Spinal cord (tissue), 10 donors: ENCODE results near the gene SLC25A20. TPM values are rescaled to one million over a fixed set of nuclear protein-coding genes. Genes with fewer than 3 reads are reported as not detected.
A peak's percentile ranks its signal among the peaks of the same experiment; 100 is the strongest.
"Not testable (repeated sequence)": the region's sequence is repeated elsewhere in the genome, so short reads cannot be mapped to it uniquely, and the experiment has no call there.

ENCODE experiments used
- DNase-seq, 6 donors: peaks; one replicate each; pipeline versions ENCODE4 v3.0.0 to v3.0.0-alpha.2; 2013 to 2015; ENCODE audit warnings: low spot score in 6 of 6, low read depth in 4 of 6
- H3K27ac ChIP-seq: one replicate; pipeline ENCODE4 v1.5.1; 2013; ENCODE audit warnings: low read depth, low read length, control low read depth
- H3K27me3 ChIP-seq: one replicate; pipeline ENCODE4 v1.6.1; 2013; ENCODE audit warnings: low read length; ENCODE audit not compliant: control insufficient read depth, insufficient read depth
- H3K36me3 ChIP-seq: one replicate; pipeline ENCODE4 v1.6.1; 2013; ENCODE audit warnings: low read length; ENCODE audit not compliant: control insufficient read depth, insufficient read depth
- H3K4me1 ChIP-seq: one replicate; pipeline ENCODE4 v1.6.1; 2013; ENCODE audit warnings: low read length; ENCODE audit not compliant: control insufficient read depth, insufficient read depth
- H3K4me3 ChIP-seq: one replicate; pipeline ENCODE4 v1.5.1; 2013; ENCODE audit warnings: low read depth, low read length, control low read depth
- H3K9me3 ChIP-seq: one replicate; pipeline ENCODE4 v1.6.1; 2013; ENCODE audit warnings: low read length; ENCODE audit not compliant: control insufficient read depth, insufficient read depth
- WGBS: methylation state at CpG from one replicate; pipeline ENCODE4 v1.1.5; 2013; ENCODE audit warnings: missing lambda C conversion rate; ENCODE audit not compliant: insufficient coverage; 5-methylcytosine and 5-hydroxymethylcytosine counted together
- polyA plus RNA-seq, 2 donors: library from polyadenylated mRNA; unstranded; fragments of 120-200 nt; gene quantifications; one replicate each; pipeline ENCODE4 v1.2.1, GENCODE V29; 2013; ENCODE audit not compliant: insufficient read length in 2 of 2
- total RNA-seq, 2 donors: library from RNA; depleted of rRNA in 1 of 2; stranded (reverse); fragments of 120-200 nt in 1 of 2; fragments of >200 nt in 1 of 2; gene quantifications; one replicate each; pipeline versions ENCODE4 v1.2.3 to v1.2.4, GENCODE V29; 2013 to 2014
- donor health status: healthy.

SLC25A20 gene
- total and polyA plus RNA-seq, 4 donors: 21.1 to 23.6 (median 21.4) TPM

GRCh38 chr3:48907026-48907425 lies 8.3 kb upstream of the SLC25A20 start:
- WGBS: 95% methylated on average over 10 of the region's 13 CpGs

GRCh38 chr3:48899273-48899672 lies 591 bp upstream of the SLC25A20 start:
- 90% methylated on average over 3 of the region's 4 CpGs for WGBS
- Histone ChIP-seq H3K36me3 (no peaks in the 10 kb centered on the region), H3K4me3 (peak overlapping the region; percentile 79), H3K9me3 (no peaks in the 10 kb centered on the region), H3K4me1 (peaks cover 18% of the 10 kb centered on the region), H3K27me3 (no peaks in the 10 kb centered on the region), H3K27ac (no peak overlapping the region)
- DNase-seq: no peak

More at GRCh38 chr3:48907026-48907425, 8.3 kb upstream of the SLC25A20 start:
- not testable (repeated sequence) for DNase-seq, H3K27ac ChIP-seq, H3K9me3 ChIP-seq, H3K36me3 ChIP-seq, H3K4me1 ChIP-seq, H3K27me3 ChIP-seq, H3K4me3 ChIP-seq

- Histone ChIP-seq H3K27ac (peak overlapping the region; percentile 67), H3K4me1 (peaks cover 18% of the 10 kb centered on the region), H3K4me3 (peak overlapping the region; percentile 79), H3K27me3 (no peaks in the 10 kb centered on the region), H3K36me3 (no peaks in the 10 kb centered on the region), H3K9me3 (no peaks in the 10 kb centered on the region)
- WGBS: 60% methylated on average over 11 of the region's 17 CpGs
- DNase-seq: no peak
Observed at GRCh38 chr3:48897460-48898376, 964 bp downstream of the SLC25A20 start.

- no peak overlapping the region for H3K27ac ChIP-seq
- WGBS: 92% methylated on average over 2 of the region's 2 CpGs
- H3K4me3 ChIP-seq: no peak overlapping the region
- DNase-seq: peak in 1 of 6 donors; percentile 27
- H3K4me1 ChIP-seq: peaks cover 18% of the 10 kb centered on the region
- H3K27me3 ChIP-seq: no peaks in the 10 kb centered on the region
- no peaks in the 10 kb centered on the region for H3K36me3 ChIP-seq
- H3K9me3 ChIP-seq: no peaks in the 10 kb centered on the region
Observed at GRCh38 chr3:48896936-48897335, 1.7 kb downstream of the SLC25A20 start.

- Histone ChIP-seq H3K4me1 (peaks cover 18% of the 10 kb centered on the region), H3K27ac (no peak overlapping the region), H3K36me3 (peaks cover 5% of the 10 kb centered on the region), H3K27me3 (no peaks in the 10 kb centered on the region), H3K4me3 (no peak overlapping the region), H3K9me3 (no peaks in the 10 kb centered on the region)
- 94% methylated on average over 6 of the region's 6 CpGs for WGBS
- no peak for DNase-seq
Observed at GRCh38 chr3:48894516-48894915, 4.2 kb downstream of the SLC25A20 start.

- H3K27ac ChIP-seq: no peak overlapping the region
- DNase-seq: no peak
- H3K27me3 ChIP-seq: no peaks in the 10 kb centered on the region
- WGBS: 100% methylated on average over 2 of the region's 8 CpGs
- H3K4me3 ChIP-seq: no peak overlapping the region
- peaks cover 5% of the 10 kb centered on the region for H3K36me3 ChIP-seq
- H3K4me1 ChIP-seq: no peaks in the 10 kb centered on the region
- no peaks in the 10 kb centered on the region for H3K9me3 ChIP-seq
Observed at GRCh38 chr3:48891606-48892005, 7.1 kb downstream of the SLC25A20 start.

- Histone ChIP-seq H3K27me3 (no peaks in the 10 kb centered on the region), H3K9me3 (no peaks in the 10 kb centered on the region), H3K4me1 (no peaks in the 10 kb centered on the region), H3K4me3 (no peak overlapping the region), H3K27ac (no peak overlapping the region), H3K36me3 (peaks cover 14% of the 10 kb centered on the region)
- no peak for DNase-seq
Observed at GRCh38 chr3:48885753-48886152, 12.9 kb downstream of the SLC25A20 start.

GRCh38 chr3:48881652-48882114 lies 17.0 kb downstream of the SLC25A20 start:
- H3K27ac ChIP-seq: no peak overlapping the region
- H3K9me3 ChIP-seq: no peaks in the 10 kb centered on the region
- peaks cover 23% of the 10 kb centered on the region for H3K36me3 ChIP-seq
- no peaks in the 10 kb centered on the region for H3K4me1 ChIP-seq
- no peak for DNase-seq
- H3K27me3 ChIP-seq: no peaks in the 10 kb centered on the region
- no peak overlapping the region for H3K4me3 ChIP-seq
- WGBS: 81% methylated on average over 3 of the region's 5 CpGs

GRCh38 chr3:48881006-48881405 lies 17.7 kb downstream of the SLC25A20 start:
- Histone ChIP-seq H3K27ac (no peak overlapping the region), H3K36me3 (peaks cover 23% of the 10 kb centered on the region), H3K4me1 (no peaks in the 10 kb centered on the region), H3K4me3 (no peak overlapping the region), H3K27me3 (no peaks in the 10 kb centered on the region), H3K9me3 (no peaks in the 10 kb centered on the region)
- 72% methylated on average over 3 of the region's 3 CpGs for WGBS
- no peak for DNase-seq

GRCh38 chr3:48879994-48880377 lies 18.7 kb downstream of the SLC25A20 start:
- Histone ChIP-seq H3K27ac (no peak overlapping the region), H3K4me1 (no peaks in the 10 kb centered on the region), H3K27me3 (no peaks in the 10 kb centered on the region), H3K9me3 (no peaks in the 10 kb centered on the region), H3K4me3 (no peak overlapping the region), H3K36me3 (peaks cover 28% of the 10 kb centered on the region)
- no peak for DNase-seq
- 73% methylated on average over 2 of the region's 6 CpGs for WGBS
